ENCODE data around the gene DDX54.

DNA sequence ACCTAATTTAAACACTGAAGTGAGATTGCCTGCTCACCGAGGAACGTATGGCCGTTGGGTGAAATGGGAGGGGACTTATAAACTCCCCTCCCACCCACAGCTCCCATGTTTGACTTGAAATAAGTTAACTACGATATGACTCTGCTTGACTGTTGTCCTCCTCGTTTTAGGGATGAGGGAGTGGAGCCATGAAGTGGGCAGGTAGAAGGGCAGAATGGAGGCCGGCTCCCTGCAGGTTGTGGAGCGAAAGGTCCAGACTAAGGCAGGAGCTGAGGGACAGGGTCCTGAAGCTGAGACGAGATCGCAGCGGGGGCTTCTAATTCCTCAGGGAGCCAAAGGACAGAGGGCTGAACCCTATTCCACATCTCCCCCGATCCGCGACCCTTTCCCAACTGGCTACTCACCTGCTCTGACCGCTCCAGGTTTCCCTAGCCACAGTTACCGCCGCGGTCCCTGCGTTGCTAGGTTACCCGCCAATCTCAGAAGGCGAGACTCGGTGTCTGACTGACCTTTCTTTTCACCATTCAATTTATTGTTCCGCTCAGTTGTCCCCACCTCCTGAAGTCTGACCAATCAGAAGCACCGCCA is 35.4 kb upstream of the DDX54 start:
- TF ChIP-seq, protein P1, sequence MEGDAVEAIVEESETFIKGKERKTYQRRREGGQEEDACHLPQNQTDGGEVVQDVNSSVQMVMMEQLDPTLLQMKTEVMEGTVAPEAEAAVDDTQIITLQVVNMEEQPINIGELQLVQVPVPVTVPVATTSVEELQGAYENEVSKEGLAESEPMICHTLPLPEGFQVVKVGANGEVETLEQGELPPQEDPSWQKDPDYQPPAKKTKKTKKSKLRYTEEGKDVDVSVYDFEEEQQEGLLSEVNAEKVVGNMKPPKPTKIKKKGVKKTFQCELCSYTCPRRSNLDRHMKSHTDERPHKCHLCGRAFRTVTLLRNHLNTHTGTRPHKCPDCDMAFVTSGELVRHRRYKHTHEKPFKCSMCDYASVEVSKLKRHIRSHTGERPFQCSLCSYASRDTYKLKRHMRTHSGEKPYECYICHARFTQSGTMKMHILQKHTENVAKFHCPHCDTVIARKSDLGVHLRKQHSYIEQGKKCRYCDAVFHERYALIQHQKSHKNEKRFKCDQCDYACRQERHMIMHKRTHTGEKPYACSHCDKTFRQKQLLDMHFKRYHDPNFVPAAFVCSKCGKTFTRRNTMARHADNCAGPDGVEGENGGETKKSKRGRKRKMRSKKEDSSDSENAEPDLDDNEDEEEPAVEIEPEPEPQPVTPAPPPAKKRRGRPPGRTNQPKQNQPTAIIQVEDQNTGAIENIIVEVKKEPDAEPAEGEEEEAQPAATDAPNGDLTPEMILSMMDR (IDR thresholded peaks at IDR 0.05; ENCODE audit: borderline replicate concordance, extremely low read depth, low read length, poor library complexity, severe bottlenecking): no peak
- TF ChIP-seq EZH2 (IDR thresholded peaks at IDR 0.05; ENCODE audit: borderline replicate concordance, low read depth, low read length, severe bottlenecking): no peak

Data from DND-41 (cell line).